GM23338 (cell line): ENCODE results near the gene IGSF21.

Experiments used
- CREB1 ChIP-seq: fragments of 250-450 bp; sonication (Bioruptor Pico); IDR thresholded peaks from 2 replicates; pipeline ENCODE4 v1.5.0; 2020; ENCODE audit warnings: low read depth, mild to moderate bottlenecking, moderate library complexity
- CTCF ChIP-seq, 2 experiments: fragments of 200-600 bp in 1 of 2; sonication (generic) in 1 of 2; conservative IDR thresholded peaks; 2 replicates each; pipeline versions ENCODE4 v1.5.1 to v1.6.1; 2016 to 2017; ENCODE audit warnings: antibody characterized with exemption in 2 of 2, low read depth in 2 of 2, mild to moderate bottlenecking in 2 of 2, moderate library complexity in 1 of 2
- ETS1 ChIP-seq: IDR thresholded peaks from 2 replicates; pipeline ENCODE4 v1.6.1; 2016; ENCODE audit warnings: antibody characterized with exemption
- EZH2 ChIP-seq: fragments of 200-600 bp; sonication (generic); IDR thresholded peaks from one replicate; pipeline ENCODE4 v1.8.0; 2017; ENCODE audit warnings: antibody characterized with exemption, mild to moderate bottlenecking, low read depth; ENCODE audit not compliant: unreplicated experiment
- EZH2phosphoT487 ChIP-seq: fragments of 200-600 bp; sonication (generic); IDR thresholded peaks from one replicate; pipeline ENCODE4 v1.8.1; 2018; ENCODE audit warnings: antibody characterized with exemption; ENCODE audit not compliant: unreplicated experiment
- JUNB ChIP-seq: IDR thresholded peaks from one replicate; pipeline ENCODE4 v1.6.1; 2016; ENCODE audit warnings: antibody characterized with exemption; ENCODE audit not compliant: unreplicated experiment
- NANOG ChIP-seq: IDR thresholded peaks from 2 replicates; pipeline ENCODE4 v1.6.1; 2016; ENCODE audit warnings: antibody characterized with exemption, borderline replicate concordance
- POLR2AphosphoS5 ChIP-seq: IDR thresholded peaks from 2 replicates; pipeline ENCODE4 v1.6.1; 2016; ENCODE audit warnings: antibody characterized with exemption, low read depth
- STAT1 ChIP-seq: IDR thresholded peaks from one replicate; pipeline ENCODE4 v1.6.1; 2016; ENCODE audit warnings: antibody characterized with exemption; ENCODE audit not compliant: unreplicated experiment
- ZNF114 ChIP-seq: fragments of 250-450 bp; sonication (Bioruptor Pico); IDR thresholded peaks from 2 replicates; pipeline ENCODE4 v1.5.0; 2020; ENCODE audit warnings: mild to moderate bottlenecking, moderate library complexity
- ZNF331 ChIP-seq: fragments of 250-450 bp; sonication (Bioruptor Pico); IDR thresholded peaks from 2 replicates; pipeline ENCODE4 v1.5.0; 2020; ENCODE audit warnings: low read depth, mild to moderate bottlenecking, moderate library complexity
- ZNF462 ChIP-seq: fragments of 250-450 bp; sonication (Bioruptor Pico); IDR thresholded peaks from 2 replicates; pipeline ENCODE4 v1.5.0; 2020; ENCODE audit warnings: mild to moderate bottlenecking, moderate library complexity
- TF ChIP-seq, protein P1 (sequence below): IDR thresholded peaks from one replicate; pipeline ENCODE4 v1.6.1; 2018; ENCODE audit warnings: antibody characterized with exemption; ENCODE audit not compliant: unreplicated experiment

DNA sequence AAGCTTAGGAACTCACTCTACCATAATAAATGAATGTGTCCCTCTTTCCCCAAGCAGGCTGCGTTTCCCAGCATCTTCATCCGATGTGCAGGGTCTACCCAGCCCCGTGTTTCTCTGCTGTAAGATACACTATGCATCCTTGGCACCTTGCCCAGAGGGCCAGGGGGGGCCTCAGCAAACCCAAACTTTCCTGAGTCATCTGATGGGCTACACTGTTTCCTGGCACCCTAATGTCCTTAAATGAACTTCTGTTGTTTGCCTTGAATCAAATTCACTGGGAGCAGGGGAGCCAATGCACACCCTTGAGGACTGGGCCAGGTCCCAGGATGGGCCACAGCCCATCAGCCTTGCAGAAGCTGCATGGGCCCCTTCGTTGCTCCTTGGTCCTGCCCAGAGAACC, 145.5 kb downstream of the IGSF21 start:
- TF ChIP-seq CREB1 (CRISPR knock-in tag) = no peak
- no peak for TF ChIP-seq CTCF (conservative IDR thresholded peaks at IDR 0.05; ENCODE audit: low read depth in 2 of 2)
- TF ChIP-seq, protein P1, sequence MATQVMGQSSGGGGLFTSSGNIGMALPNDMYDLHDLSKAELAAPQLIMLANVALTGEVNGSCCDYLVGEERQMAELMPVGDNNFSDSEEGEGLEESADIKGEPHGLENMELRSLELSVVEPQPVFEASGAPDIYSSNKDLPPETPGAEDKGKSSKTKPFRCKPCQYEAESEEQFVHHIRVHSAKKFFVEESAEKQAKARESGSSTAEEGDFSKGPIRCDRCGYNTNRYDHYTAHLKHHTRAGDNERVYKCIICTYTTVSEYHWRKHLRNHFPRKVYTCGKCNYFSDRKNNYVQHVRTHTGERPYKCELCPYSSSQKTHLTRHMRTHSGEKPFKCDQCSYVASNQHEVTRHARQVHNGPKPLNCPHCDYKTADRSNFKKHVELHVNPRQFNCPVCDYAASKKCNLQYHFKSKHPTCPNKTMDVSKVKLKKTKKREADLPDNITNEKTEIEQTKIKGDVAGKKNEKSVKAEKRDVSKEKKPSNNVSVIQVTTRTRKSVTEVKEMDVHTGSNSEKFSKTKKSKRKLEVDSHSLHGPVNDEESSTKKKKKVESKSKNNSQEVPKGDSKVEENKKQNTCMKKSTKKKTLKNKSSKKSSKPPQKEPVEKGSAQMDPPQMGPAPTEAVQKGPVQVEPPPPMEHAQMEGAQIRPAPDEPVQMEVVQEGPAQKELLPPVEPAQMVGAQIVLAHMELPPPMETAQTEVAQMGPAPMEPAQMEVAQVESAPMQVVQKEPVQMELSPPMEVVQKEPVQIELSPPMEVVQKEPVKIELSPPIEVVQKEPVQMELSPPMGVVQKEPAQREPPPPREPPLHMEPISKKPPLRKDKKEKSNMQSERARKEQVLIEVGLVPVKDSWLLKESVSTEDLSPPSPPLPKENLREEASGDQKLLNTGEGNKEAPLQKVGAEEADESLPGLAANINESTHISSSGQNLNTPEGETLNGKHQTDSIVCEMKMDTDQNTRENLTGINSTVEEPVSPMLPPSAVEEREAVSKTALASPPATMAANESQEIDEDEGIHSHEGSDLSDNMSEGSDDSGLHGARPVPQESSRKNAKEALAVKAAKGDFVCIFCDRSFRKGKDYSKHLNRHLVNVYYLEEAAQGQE = no peak
- TF ChIP-seq EZH2 = no peak
- no peak for TF ChIP-seq EZH2phosphoT487
- no peak for TF ChIP-seq POLR2AphosphoS5
- TF ChIP-seq JUNB = no peak
- TF ChIP-seq NANOG = no peak
- TF ChIP-seq ZNF331 (CRISPR knock-in tag) = no peak
- no peak for TF ChIP-seq ZNF114 (CRISPR knock-in tag)
- no peak for TF ChIP-seq STAT1
- TF ChIP-seq ZNF462 (CRISPR knock-in tag) = no peak
- no peak for TF ChIP-seq ETS1
